Nephron (organoid): Measurements from ENCODE around the gene PLA2R1.

Experiments
- H3K27ac Mint-ChIP-seq, 3 experiments: 2 replicates each; pipeline ENCODE4 v1.8.0; 2020; ENCODE audit warnings: mixed read lengths in 3 of 3, mild to moderate bottlenecking in 2 of 3, moderate library complexity in 1 of 3
- H3K27me3 Mint-ChIP-seq: 2 replicates; pipeline ENCODE4 v1.8.0; 2021; ENCODE audit warnings: low read depth, mild to moderate bottlenecking, moderate library complexity, mixed read lengths
- H3K36me3 Mint-ChIP-seq: 2 replicates; pipeline ENCODE4 v1.8.0; 2020; ENCODE audit warnings: low read depth, mixed read lengths
- H3K4me1 Mint-ChIP-seq: 2 replicates; pipeline ENCODE4 v1.8.0; 2020; ENCODE audit warnings: mixed read lengths
- H3K4me3 Mint-ChIP-seq, 3 experiments: 2 replicates each; pipeline ENCODE4 v1.8.0; 2020; ENCODE audit warnings: mild to moderate bottlenecking in 3 of 3, mixed read lengths in 3 of 3, moderate library complexity in 2 of 3
- H3K9me3 Mint-ChIP-seq: 2 replicates; pipeline ENCODE4 v1.8.0; 2020; ENCODE audit warnings: mixed read lengths
- TF ChIP-seq, protein P1 (sequence below), 3 experiments: fragments of 200-600 bp; sonication (generic); IDR thresholded peaks; one replicate each; pipeline ENCODE4 v1.5.0; 2021; ENCODE audit warnings: antibody characterized with exemption in 3 of 3; ENCODE audit not compliant: unreplicated experiment in 3 of 3

PLA2R1 gene

GRCh38 chr2:160087854-160088745 is 25.7 kb upstream of the PLA2R1 start:
- Mint-ChIP-seq H3K27me3 (no peaks in the 10 kb centered on the region), H3K4me1 (no peaks in the 10 kb centered on the region), H3K27ac (no peak overlapping the region), H3K36me3 (peaks cover 17% of the 10 kb centered on the region), H3K4me3 (no peak overlapping the region), H3K9me3 (peaks cover 70% of the 10 kb centered on the region)
- TF ChIP-seq, protein P1, sequence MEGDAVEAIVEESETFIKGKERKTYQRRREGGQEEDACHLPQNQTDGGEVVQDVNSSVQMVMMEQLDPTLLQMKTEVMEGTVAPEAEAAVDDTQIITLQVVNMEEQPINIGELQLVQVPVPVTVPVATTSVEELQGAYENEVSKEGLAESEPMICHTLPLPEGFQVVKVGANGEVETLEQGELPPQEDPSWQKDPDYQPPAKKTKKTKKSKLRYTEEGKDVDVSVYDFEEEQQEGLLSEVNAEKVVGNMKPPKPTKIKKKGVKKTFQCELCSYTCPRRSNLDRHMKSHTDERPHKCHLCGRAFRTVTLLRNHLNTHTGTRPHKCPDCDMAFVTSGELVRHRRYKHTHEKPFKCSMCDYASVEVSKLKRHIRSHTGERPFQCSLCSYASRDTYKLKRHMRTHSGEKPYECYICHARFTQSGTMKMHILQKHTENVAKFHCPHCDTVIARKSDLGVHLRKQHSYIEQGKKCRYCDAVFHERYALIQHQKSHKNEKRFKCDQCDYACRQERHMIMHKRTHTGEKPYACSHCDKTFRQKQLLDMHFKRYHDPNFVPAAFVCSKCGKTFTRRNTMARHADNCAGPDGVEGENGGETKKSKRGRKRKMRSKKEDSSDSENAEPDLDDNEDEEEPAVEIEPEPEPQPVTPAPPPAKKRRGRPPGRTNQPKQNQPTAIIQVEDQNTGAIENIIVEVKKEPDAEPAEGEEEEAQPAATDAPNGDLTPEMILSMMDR (IDR thresholded peaks at IDR 0.05; ENCODE audit: unreplicated experiment in 3 of 3), result peak in 1 of 3 experiments; percentile 16

- Mint-ChIP-seq H3K27me3 (no peaks in the 10 kb centered on the region), H3K36me3 (peaks cover 17% of the 10 kb centered on the region), H3K4me1 (no peaks in the 10 kb centered on the region), H3K27ac (no peak overlapping the region), H3K9me3 (peaks cover 61% of the 10 kb centered on the region), H3K4me3 (no peak overlapping the region)
- TF ChIP-seq, protein P1 (IDR thresholded peaks at IDR 0.05; ENCODE audit: unreplicated experiment in 3 of 3), result no peak
Measured at GRCh38 chr2:160085662-160086061, 23.2 kb upstream of the PLA2R1 start.

DNA sequence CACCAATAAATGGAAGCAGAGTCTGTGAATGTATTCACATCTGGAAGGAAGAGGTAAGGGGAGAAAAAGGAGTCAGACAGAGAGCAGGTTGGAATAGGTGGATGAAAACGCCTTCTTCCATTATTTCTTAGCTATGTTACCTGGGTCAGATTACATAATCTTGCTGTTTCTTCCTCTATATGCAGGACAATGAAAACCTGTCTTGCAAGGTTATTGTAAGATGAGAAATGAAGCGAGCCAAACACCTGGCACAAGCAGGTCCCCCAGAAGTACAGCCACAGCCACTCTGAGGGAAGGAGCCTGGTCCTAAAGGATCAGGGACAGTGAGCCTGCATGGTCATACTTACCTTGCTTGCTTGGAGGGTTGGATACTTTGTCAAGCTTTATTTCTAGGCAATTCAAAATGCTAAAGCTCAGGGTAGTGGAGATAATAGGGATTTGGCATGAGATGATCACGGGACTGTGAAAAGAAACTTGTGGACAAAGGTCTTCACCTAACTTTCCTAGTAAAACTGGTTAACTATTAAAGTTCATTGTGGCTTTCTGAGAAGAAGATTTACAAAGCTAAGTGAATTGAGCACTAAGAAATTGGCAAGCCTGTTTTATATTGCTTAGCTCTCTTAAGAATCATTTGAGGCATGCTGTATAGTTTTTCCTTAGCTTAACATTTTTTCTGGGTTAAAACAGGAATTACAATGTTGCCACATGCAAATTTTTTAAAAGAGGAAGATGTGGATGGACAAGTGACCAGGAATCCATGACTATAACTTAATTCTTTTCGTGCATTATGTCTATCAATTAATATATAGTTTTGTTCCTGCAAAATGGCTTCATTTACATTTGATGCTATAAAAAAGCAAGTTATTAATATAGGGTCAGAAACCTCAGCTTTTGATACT is 15.7 kb upstream of the PLA2R1 start:
- peak overlapping the region; percentile 71 to 81 (median 73) for H3K27ac Mint-ChIP-seq
- peaks cover 27% of the 10 kb centered on the region for H3K9me3 Mint-ChIP-seq
- TF ChIP-seq, protein P1 (IDR thresholded peaks at IDR 0.05; ENCODE audit: unreplicated experiment in 3 of 3), result no peak
- H3K4me3 Mint-ChIP-seq, result no peak overlapping the region
- H3K27me3 Mint-ChIP-seq, result peaks cover 4% of the 10 kb centered on the region
- peaks cover 4% of the 10 kb centered on the region for H3K4me1 Mint-ChIP-seq
- no peaks in the 10 kb centered on the region for H3K36me3 Mint-ChIP-seq

- Mint-ChIP-seq H3K9me3 (peaks cover 22% of the 10 kb centered on the region), H3K4me3 (no peak overlapping the region), H3K4me1 (peaks cover 4% of the 10 kb centered on the region), H3K36me3 (no peaks in the 10 kb centered on the region), H3K27ac (peak overlapping the region; percentile 25 to 81 (median 76)), H3K27me3 (peaks cover 4% of the 10 kb centered on the region)
- TF ChIP-seq, protein P1 (IDR thresholded peaks at IDR 0.05; ENCODE audit: unreplicated experiment in 3 of 3), result no peak
Measured at GRCh38 chr2:160076914-160077313, 14.5 kb upstream of the PLA2R1 start.

DNA sequence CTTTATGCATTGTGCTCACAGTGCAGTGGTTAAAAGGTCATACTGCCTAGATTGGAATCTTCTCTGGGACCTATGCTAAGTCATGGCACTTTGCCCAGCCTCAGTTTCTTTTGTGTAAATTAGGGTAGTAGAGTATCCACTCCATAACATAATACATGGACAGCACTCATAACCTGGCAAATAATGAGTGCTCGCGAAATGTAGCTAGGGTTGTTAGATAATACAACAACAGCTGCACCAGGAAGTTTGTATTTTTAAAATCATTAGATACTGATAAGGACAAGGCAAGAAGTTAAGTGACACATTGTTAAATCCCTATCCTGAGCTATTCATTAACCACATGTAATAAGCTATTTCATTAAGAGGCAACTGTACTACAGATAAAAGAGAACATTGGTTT is 13.8 kb upstream of the PLA2R1 start:
- Mint-ChIP-seq H3K27ac (peak overlapping the region in 2 of 3 experiments; percentile 14 to 28), H3K9me3 (peaks cover 22% of the 10 kb centered on the region), H3K36me3 (no peaks in the 10 kb centered on the region), H3K27me3 (peaks cover 4% of the 10 kb centered on the region), H3K4me1 (peaks cover 4% of the 10 kb centered on the region), H3K4me3 (no peak overlapping the region)
- TF ChIP-seq, protein P1 (IDR thresholded peaks at IDR 0.05; ENCODE audit: unreplicated experiment in 3 of 3), result no peak
